Ovary (tissue), 1 donor: Measurements from ENCODE around the gene RBPJ.

ENCODE experiments used
- EP300 ChIP-seq: sonication (generic); formaldehyde crosslinking; IDR thresholded peaks from one replicate; pipeline ENCODE4 v1.6.1; 2017; ENCODE audit warnings: antibody characterized with exemption
- POLR2A ChIP-seq: fragments of 450-650 bp; IDR thresholded peaks from one replicate; pipeline ENCODE4 v1.6.1; 2017; ENCODE audit warnings: antibody characterized with exemption, mild to moderate bottlenecking, moderate library complexity

DNA sequence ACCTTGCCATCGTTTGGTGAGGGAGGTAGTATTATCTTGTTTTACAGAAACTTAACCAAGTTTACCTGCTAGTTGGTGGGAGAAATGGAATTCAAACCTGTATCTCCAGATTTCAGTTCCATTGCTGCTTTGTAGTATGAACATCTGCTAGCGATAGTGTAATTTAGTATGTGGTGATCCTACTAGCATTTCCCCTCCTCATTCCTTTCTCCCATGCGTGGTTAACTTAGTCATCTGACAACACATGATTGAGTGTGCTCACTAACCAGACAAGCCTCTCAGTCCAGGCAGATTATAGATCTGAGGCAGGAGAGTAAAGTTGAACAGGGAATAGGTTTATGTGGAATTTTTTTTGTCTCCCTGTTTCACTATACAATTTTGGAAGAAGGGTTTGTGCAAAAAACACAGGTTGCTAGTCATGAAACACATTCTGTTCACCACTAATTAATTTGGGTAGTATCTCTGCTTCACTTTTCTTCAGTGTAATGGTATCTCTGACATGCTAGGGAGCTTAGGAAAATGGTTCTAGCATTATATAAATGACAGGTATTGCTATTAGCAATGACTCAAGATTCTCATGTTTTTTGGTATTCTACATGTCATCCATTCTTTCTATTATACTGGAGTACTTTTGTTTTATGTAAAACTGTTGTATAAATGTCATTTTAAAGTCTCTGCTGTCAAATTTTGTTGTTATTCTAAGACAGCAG is 21.7 kb downstream of the RBPJ start:
- no peak for TF ChIP-seq POLR2A
- TF ChIP-seq EP300, result no peak
